Inflammatory macrophage treated with lipopolysaccharide for 1 hour (primary cell): ENCODE results near the gene SYNE2.
"Not testable (repeated sequence)": the region's sequence is repeated elsewhere in the genome, so short reads cannot be mapped to it uniquely, and the experiment has no call there.

Source experiments
- DNase-seq, 2 donors: peaks; one replicate each; pipeline ENCODE4 v3.0.0-alpha.2; 2020 to 2022

SYNE2 gene

GRCh38 chr14:64198486-64198885 is 345.7 kb downstream of the SYNE2 start:
- no peak for DNase-seq

- DNase-seq: no peak
These were observed 347.4 kb downstream of the SYNE2 start for GRCh38 chr14:64200170-64200569.

- DNase-seq: no peak
These were observed 348.5 kb downstream of the SYNE2 start for GRCh38 chr14:64201296-64201695.

GRCh38 chr14:64201921-64202545 is 349.2 kb downstream of the SYNE2 start:
- DNase-seq: no peak

GRCh38 chr14:64202716-64203115 is 349.9 kb downstream of the SYNE2 start:
- DNase-seq: no peak

- no peak for DNase-seq
These were observed 350.7 kb downstream of the SYNE2 start for GRCh38 chr14:64203366-64204006.

- no peak for DNase-seq
These were observed 355.5 kb downstream of the SYNE2 start for GRCh38 chr14:64208261-64208660.

- no peak for DNase-seq
These were observed 356.2 kb downstream of the SYNE2 start for GRCh38 chr14:64208981-64209380.

- no peak for DNase-seq
These were observed 356.8 kb downstream of the SYNE2 start for GRCh38 chr14:64209444-64210131.

- no peak for DNase-seq
These were observed 357.4 kb downstream of the SYNE2 start for GRCh38 chr14:64210216-64210615.

GRCh38 chr14:64210912-64211311 is 358.1 kb downstream of the SYNE2 start:
- not testable (repeated sequence) for DNase-seq

GRCh38 chr14:64212666-64213065 is 359.9 kb downstream of the SYNE2 start:
- no peak for DNase-seq

- DNase-seq: no peak
These were observed 360.3 kb downstream of the SYNE2 start for GRCh38 chr14:64213086-64213485.

GRCh38 chr14:64213853-64214570 is 361.2 kb downstream of the SYNE2 start:
- no peak for DNase-seq

GRCh38 chr14:64215274-64215673 is 362.5 kb downstream of the SYNE2 start:
- no peak for DNase-seq

GRCh38 chr14:64215978-64216377 is 363.2 kb downstream of the SYNE2 start:
- DNase-seq: no peak

- no peak for DNase-seq
These were observed 364.5 kb downstream of the SYNE2 start for GRCh38 chr14:64217308-64217707.

GRCh38 chr14:64217834-64218233 is 365.0 kb downstream of the SYNE2 start:
- DNase-seq: no peak

GRCh38 chr14:64218344-64219240 is 365.8 kb downstream of the SYNE2 start:
- no peak for DNase-seq

GRCh38 chr14:64220056-64220455 is 367.3 kb downstream of the SYNE2 start:
- DNase-seq: no peak

GRCh38 chr14:64220466-64220865 is 367.7 kb downstream of the SYNE2 start:
- DNase-seq: no peak

- DNase-seq: no peak
These were observed 368.7 kb downstream of the SYNE2 start for GRCh38 chr14:64221391-64222003.
